ENCODE measurements around the gene GRIN3B.

DNA sequence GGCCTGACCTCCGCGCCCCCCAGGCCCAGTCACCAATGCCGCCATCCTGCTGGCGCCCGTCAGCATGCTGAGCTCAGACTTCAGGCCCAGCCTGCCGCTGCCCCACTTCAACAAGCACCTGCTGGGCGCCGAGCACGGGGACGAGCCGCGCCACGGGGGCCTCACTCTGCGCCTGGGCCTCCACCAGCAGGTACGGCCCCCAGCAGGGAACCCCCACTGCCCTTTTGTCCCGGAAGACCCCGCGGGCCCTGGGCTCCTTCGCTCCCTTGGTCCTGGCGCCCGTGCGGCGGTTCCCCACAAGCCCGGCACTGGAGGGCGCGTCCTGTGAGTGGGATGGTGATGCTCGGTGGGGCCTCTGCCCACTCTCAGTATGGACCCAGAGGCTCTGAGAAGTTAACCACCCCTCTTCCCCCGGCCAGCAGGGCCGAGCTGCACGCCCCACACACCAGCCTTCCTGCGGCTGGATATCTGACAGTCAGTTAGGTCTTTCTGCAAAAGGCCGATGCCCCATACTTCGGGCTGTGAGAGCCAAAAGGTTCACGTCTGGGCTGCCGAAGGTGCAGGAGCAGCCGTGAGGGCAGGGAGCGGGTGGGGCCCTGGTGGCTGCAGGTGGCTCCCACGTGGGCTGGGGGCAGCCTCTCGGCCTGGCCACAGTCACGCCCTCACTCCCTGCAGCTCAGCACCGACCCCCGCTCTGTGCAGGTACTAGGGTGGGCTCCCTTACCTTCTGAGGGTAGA lies 8.1 kb upstream of the GRIN3B start:
- TF ChIP-seq POLR2AphosphoS5 (IDR thresholded peaks at IDR 0.05; ENCODE audit: low read depth, low read length) = no peak
- no peak for TF ChIP-seq SIN3A (IDR thresholded peaks at IDR 0.05; ENCODE audit: borderline replicate concordance, insufficient read depth, low read length)
- TF ChIP-seq, protein P1, sequence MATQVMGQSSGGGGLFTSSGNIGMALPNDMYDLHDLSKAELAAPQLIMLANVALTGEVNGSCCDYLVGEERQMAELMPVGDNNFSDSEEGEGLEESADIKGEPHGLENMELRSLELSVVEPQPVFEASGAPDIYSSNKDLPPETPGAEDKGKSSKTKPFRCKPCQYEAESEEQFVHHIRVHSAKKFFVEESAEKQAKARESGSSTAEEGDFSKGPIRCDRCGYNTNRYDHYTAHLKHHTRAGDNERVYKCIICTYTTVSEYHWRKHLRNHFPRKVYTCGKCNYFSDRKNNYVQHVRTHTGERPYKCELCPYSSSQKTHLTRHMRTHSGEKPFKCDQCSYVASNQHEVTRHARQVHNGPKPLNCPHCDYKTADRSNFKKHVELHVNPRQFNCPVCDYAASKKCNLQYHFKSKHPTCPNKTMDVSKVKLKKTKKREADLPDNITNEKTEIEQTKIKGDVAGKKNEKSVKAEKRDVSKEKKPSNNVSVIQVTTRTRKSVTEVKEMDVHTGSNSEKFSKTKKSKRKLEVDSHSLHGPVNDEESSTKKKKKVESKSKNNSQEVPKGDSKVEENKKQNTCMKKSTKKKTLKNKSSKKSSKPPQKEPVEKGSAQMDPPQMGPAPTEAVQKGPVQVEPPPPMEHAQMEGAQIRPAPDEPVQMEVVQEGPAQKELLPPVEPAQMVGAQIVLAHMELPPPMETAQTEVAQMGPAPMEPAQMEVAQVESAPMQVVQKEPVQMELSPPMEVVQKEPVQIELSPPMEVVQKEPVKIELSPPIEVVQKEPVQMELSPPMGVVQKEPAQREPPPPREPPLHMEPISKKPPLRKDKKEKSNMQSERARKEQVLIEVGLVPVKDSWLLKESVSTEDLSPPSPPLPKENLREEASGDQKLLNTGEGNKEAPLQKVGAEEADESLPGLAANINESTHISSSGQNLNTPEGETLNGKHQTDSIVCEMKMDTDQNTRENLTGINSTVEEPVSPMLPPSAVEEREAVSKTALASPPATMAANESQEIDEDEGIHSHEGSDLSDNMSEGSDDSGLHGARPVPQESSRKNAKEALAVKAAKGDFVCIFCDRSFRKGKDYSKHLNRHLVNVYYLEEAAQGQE (IDR thresholded peaks at IDR 0.05; ENCODE audit: insufficient read depth in 1 of 2, low read depth in 2 of 2, low read length in 2 of 2) = no peak
- no peak for TF ChIP-seq TAF1 (IDR thresholded peaks at IDR 0.05; ENCODE audit: borderline replicate concordance, insufficient read depth, low read length)
